AML-193 (cell line): ENCODE results near the gene DCST1.

ENCODE experiments used
- DNase-seq, 2 experiments: peaks; one replicate each; lab custom pipeline; 2025; lab: John Stamatoyannopoulos, UW

The DCST1 gene

GRCh38 chr1:155091071-155092051 lies 57.7 kb downstream of the DCST1 start:
- peak; percentile 46 to 56 for DNase-seq

GRCh38 chr1:155092131-155092530 lies 58.5 kb downstream of the DCST1 start:
- no peak for DNase-seq

GRCh38 chr1:155092641-155093040 lies 59.0 kb downstream of the DCST1 start:
- DNase-seq = no peak

GRCh38 chr1:155093911-155094621 lies 60.4 kb downstream of the DCST1 start:
- peak; percentile 49 to 57 for DNase-seq

- DNase-seq = no peak
Measured at GRCh38 chr1:155094622-155094948, 61.0 kb downstream of the DCST1 start.

GRCh38 chr1:155099331-155099730 lies 65.7 kb downstream of the DCST1 start:
- no peak for DNase-seq
